Right atrium auricular region (tissue), 2 donors: ENCODE results near the gene FNBP1L. TPM values are rescaled to one million over a fixed set of nuclear protein-coding genes. Genes with fewer than 3 reads are reported as not detected.

Source experiments
- DNase-seq: peaks from one replicate; pipeline ENCODE4 v3.0.0-alpha.2; 2019; ENCODE audit warnings: low spot score
- H3K27ac ChIP-seq, 2 donors: fragments of 200-600 bp; sonication (generic); 1 replicate in 1 of 2; 2 replicates in 1 of 2; pipeline ENCODE4 v1.5.1; 2016 to 2019
- H3K27me3 ChIP-seq, 2 donors: fragments of 200-600 bp; sonication (generic); one replicate each; pipeline versions ENCODE4 v1.5.1 to v1.6.0; 2017 to 2019
- H3K36me3 ChIP-seq: fragments of 200-600 bp; sonication (generic); one replicate; pipeline ENCODE4 v1.5.1; 2016
- H3K4me1 ChIP-seq, 2 donors: fragments of 200-600 bp; sonication (generic); one replicate each; pipeline versions ENCODE4 v1.5.1 to v1.6.0; 2017 to 2019
- H3K4me3 ChIP-seq, 2 donors: fragments of 200-600 bp; sonication (generic); 1 replicate in 1 of 2; 2 replicates in 1 of 2; pipeline ENCODE4 v1.5.1; 2017 to 2019; ENCODE audit warnings: mild to moderate bottlenecking in 1 of 2, moderate library complexity in 1 of 2
- H3K9me3 ChIP-seq, 2 donors: fragments of 200-600 bp; sonication (generic); one replicate each; pipeline ENCODE4 v1.5.1; 2019
- total RNA-seq, 2 donors: library from RNA; depleted of rRNA; stranded (reverse); fragments of >200 nt; gene quantifications; one replicate each; pipeline ENCODE4 v1.1.0, GENCODE V29; 2016
- TF ChIP-seq, protein P1 (sequence below), 2 donors: fragments of 200-600 bp; sonication (generic); IDR thresholded peaks; one replicate each; pipeline ENCODE4 v1.5.1; 2019; ENCODE audit warnings: antibody characterized with exemption in 2 of 2

FNBP1L gene
- total RNA-seq, 2 donors from 2014 or later, result 13.9 to 17.8 TPM

GRCh38 chr1:93496520-93496919 lies 48.6 kb downstream of the FNBP1L start:
- no peaks in the 10 kb centered on the region for H3K9me3 ChIP-seq
- no peak overlapping the region for H3K27ac ChIP-seq
- DNase-seq, result no peak
- H3K27me3 ChIP-seq, result no peaks in the 10 kb centered on the region
- no peaks in the 10 kb centered on the region for H3K36me3 ChIP-seq
- H3K4me1 ChIP-seq, result no peaks in the 10 kb centered on the region
- TF ChIP-seq, protein P1, sequence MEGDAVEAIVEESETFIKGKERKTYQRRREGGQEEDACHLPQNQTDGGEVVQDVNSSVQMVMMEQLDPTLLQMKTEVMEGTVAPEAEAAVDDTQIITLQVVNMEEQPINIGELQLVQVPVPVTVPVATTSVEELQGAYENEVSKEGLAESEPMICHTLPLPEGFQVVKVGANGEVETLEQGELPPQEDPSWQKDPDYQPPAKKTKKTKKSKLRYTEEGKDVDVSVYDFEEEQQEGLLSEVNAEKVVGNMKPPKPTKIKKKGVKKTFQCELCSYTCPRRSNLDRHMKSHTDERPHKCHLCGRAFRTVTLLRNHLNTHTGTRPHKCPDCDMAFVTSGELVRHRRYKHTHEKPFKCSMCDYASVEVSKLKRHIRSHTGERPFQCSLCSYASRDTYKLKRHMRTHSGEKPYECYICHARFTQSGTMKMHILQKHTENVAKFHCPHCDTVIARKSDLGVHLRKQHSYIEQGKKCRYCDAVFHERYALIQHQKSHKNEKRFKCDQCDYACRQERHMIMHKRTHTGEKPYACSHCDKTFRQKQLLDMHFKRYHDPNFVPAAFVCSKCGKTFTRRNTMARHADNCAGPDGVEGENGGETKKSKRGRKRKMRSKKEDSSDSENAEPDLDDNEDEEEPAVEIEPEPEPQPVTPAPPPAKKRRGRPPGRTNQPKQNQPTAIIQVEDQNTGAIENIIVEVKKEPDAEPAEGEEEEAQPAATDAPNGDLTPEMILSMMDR (IDR thresholded peaks at IDR 0.05), result no peak
- no peak overlapping the region for H3K4me3 ChIP-seq

DNA sequence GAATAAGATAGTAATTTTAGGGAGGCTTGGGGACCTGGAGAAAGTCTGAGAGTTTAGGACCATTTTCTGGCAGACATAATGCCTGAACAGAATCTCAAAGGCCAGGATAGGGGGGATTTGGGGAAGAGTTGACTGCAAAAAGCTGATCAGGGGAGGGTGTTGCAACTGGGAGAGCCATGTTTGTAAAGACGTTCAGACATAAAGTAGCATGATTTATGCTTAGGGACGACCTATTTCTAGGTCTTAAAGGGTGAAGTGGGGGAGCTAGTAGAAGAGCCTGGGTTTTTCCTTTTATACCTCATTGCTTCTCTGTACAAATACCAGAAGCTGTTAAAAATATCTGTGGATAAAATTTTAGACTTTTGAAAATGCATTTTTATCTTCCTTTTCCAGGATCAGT lies 51.2 kb downstream of the FNBP1L start:
- DNase-seq, result no peak
- no peaks in the 10 kb centered on the region for H3K9me3 ChIP-seq

GRCh38 chr1:93499533-93499932 lies 51.6 kb downstream of the FNBP1L start:
- Histone ChIP-seq H3K36me3 (no peaks in the 10 kb centered on the region), H3K27ac (no peak overlapping the region), H3K4me1 (no peaks in the 10 kb centered on the region), H3K27me3 (no peaks in the 10 kb centered on the region), H3K9me3 (no peaks in the 10 kb centered on the region), H3K4me3 (no peak overlapping the region)
- TF ChIP-seq, protein P1 (IDR thresholded peaks at IDR 0.05), result no peak
- no peak for DNase-seq

More for the DNA sequence above, 51.2 kb downstream of the FNBP1L start:
- TF ChIP-seq, protein P1 (IDR thresholded peaks at IDR 0.05), result no peak
- Histone ChIP-seq H3K4me3 (no peak overlapping the region), H3K27ac (no peak overlapping the region), H3K27me3 (no peaks in the 10 kb centered on the region), H3K4me1 (no peaks in the 10 kb centered on the region), H3K36me3 (no peaks in the 10 kb centered on the region)

- Histone ChIP-seq H3K4me3 (no peak overlapping the region), H3K27me3 (no peaks in the 10 kb centered on the region), H3K9me3 (no peaks in the 10 kb centered on the region), H3K27ac (no peak overlapping the region), H3K36me3 (no peaks in the 10 kb centered on the region), H3K4me1 (no peaks in the 10 kb centered on the region)
- TF ChIP-seq, protein P1 (IDR thresholded peaks at IDR 0.05), result no peak
- DNase-seq, result no peak
Measured at GRCh38 chr1:93500275-93500674, 52.4 kb downstream of the FNBP1L start.

DNA sequence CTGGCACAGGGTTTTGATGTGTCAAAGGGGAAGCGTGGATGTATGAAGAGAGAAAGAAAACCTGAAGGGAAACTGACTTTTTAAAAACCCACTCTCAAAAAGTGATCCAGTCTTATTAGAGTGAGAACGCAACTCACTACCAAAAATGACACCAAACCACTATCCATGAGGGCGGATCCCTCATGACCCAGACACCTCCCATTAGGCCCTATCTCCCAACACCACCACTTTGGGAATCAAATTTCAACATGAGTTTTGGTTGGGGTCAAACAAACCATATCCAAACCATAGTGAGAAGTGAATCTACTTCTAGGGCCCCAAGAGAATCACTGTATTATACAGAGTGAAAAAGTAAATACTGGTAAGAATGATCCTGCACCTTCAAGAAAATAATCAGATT lies 53.5 kb downstream of the FNBP1L start:
- Histone ChIP-seq H3K27ac (no peak overlapping the region), H3K27me3 (no peaks in the 10 kb centered on the region), H3K36me3 (no peaks in the 10 kb centered on the region), H3K4me1 (no peaks in the 10 kb centered on the region), H3K4me3 (no peak overlapping the region), H3K9me3 (no peaks in the 10 kb centered on the region)
- no peak for DNase-seq
- TF ChIP-seq, protein P1 (IDR thresholded peaks at IDR 0.05), result no peak

DNA sequence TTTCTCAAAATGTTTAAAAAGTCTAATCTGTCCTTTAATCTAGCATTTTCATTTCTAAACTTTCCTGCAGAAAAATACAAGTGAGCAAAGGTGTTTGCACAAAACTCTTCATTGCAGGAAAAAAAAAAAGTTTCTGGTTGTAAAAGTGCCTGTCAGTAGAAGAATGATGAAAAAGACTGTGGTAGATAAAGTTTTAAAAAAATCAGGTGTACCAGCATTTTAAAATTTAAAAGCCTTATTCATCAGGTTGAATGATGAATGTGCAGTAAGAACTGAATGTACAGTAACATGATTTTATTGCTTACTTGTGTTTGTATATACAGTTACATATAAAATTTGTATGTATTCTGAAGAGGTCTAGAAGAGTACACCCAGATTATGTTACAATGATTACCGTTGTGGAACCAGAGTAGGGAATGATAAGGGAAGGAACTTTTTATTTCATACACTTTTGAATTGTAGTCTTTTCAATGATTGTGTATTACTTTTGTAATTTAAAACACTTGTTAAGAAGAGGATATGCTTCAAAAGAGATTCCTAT lies 54.0 kb downstream of the FNBP1L start:
- Histone ChIP-seq H3K4me3 (no peak overlapping the region), H3K36me3 (no peaks in the 10 kb centered on the region), H3K4me1 (no peaks in the 10 kb centered on the region), H3K27me3 (no peaks in the 10 kb centered on the region), H3K9me3 (no peaks in the 10 kb centered on the region), H3K27ac (no peak overlapping the region)
- DNase-seq, result no peak
- TF ChIP-seq, protein P1 (IDR thresholded peaks at IDR 0.05), result no peak
